ENCODE measurements around the gene DUSP10.

Gene DUSP10

DNA sequence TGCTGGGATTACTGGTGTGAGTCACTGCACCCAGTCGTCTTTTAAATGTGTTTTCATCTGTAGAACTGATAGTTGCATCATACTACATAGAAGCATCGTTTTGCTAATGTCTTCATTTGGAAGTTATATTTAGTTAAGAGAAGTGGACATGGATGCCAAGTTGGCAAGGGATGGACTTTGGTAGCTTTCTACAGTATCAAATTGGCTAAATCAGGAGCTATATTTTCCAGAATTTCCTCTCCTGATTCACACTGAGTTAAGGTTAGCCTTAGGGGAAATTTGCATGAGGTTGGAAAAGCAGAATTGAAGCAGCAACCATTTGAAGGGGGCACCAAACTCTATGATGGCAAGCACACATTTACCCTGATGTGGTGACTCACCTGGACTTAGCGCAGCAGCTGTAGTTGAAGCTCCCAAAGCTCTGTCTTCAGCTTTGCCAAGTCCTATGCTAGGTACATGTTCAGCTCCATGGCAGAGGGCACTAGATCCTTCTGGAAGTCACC, 43.9 kb downstream of the DUSP10 start:
- no peak overlapping the region for H3K4me3 ChIP-seq (ENCODE audit: low read length)
- no peaks in the 10 kb centered on the region for H3K4me1 ChIP-seq (ENCODE audit: insufficient read depth, low read length)
- H3K27me3 ChIP-seq (ENCODE audit: insufficient read depth, low read length), result no peaks in the 10 kb centered on the region
- H3K36me3 ChIP-seq (ENCODE audit: insufficient read depth, low read length), result no peaks in the 10 kb centered on the region
- H2AFZ ChIP-seq (ENCODE audit: low read depth, low read length), result no peak overlapping the region
- no peaks in the 10 kb centered on the region for H3K9me3 ChIP-seq (ENCODE audit: low read length)

DNA sequence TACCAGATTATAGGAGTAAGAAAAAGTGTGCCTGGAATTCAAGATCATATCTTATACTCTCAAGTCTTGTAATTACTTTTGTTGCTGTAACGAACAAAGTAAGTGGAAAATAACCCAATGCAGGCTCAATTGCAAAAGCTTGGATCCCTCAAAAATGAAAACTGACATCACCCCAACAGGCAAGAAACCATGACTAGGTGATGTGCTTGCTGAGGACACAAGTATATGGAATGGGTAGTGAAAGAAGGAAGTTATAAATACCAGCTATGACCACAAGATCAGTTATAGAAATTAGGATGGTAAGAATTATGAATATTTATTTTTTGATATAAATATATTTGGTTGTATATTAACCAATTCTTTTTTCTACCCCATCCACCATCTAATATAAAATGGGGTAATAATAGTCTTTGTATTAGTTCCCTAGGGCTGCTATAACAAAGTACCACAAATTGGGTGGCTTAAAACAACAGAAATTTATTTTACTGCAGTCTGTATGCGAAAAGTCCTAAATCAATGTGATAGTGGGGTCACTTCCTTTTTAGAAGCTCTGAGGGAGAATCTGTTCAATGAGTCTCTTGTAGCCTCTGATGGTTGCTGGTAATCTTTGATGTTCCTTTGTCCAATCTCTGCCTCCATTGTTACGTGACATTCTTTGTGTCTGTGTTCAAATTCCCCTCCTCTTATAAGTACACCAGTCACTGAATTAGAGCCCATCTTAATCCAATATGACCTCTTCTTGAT, 45.0 kb downstream of the DUSP10 start:
- H3K9me3 ChIP-seq (ENCODE audit: low read length), result no peaks in the 10 kb centered on the region
- H3K4me3 ChIP-seq (ENCODE audit: low read length), result no peak overlapping the region
- H3K27me3 ChIP-seq (ENCODE audit: insufficient read depth, low read length), result no peaks in the 10 kb centered on the region
- H3K4me1 ChIP-seq (ENCODE audit: insufficient read depth, low read length), result no peaks in the 10 kb centered on the region
- H2AFZ ChIP-seq (ENCODE audit: low read depth, low read length), result no peak overlapping the region
- H3K36me3 ChIP-seq (ENCODE audit: insufficient read depth, low read length), result no peaks in the 10 kb centered on the region

DNA sequence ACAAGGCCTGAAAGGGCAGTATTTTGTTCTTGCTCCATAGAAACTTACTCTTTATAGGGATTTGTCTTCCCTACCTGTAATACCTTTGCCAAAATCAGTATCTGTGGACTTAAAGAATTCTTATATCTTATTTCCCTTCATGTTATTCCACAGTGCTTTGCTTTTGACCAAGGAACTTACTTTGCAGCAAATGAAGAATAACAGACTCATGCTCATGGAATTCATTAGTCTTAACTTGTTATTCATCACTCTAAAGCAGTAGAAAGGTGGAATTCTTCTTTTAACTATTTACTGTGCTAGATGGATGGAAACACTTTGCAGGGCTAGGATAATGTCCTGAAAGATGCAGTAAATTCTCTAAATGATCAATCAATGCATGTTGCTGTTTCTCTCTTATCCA, 45.9 kb downstream of the DUSP10 start:
- Histone ChIP-seq H3K4me1 (ENCODE audit: insufficient read depth, low read length) (no peaks in the 10 kb centered on the region), H3K4me3 (ENCODE audit: low read length) (no peak overlapping the region), H3K9me3 (ENCODE audit: low read length) (no peaks in the 10 kb centered on the region), H2AFZ (ENCODE audit: low read depth, low read length) (no peak overlapping the region), H3K36me3 (ENCODE audit: insufficient read depth, low read length) (no peaks in the 10 kb centered on the region), H3K27me3 (ENCODE audit: insufficient read depth, low read length) (no peaks in the 10 kb centered on the region)

DNA sequence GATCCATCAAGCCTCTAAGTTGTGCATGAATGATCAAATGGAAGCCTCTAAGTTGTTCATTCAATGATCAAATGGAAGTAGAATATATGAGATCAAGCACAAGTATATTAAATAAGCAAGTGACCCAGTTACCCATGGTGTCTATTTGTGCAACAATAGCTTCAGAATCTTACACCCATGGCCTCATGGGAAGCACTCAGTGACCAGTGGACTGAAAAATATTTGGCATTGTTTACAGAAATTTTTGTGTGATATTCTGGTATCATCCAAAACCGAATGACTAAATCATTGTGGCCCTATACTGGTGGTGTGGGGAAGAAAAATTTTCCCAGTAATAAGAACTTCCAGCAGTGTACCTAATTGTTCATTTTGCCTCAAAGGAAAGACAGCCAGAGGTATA, 46.6 kb downstream of the DUSP10 start:
- H3K27me3 ChIP-seq (ENCODE audit: insufficient read depth, low read length), result no peaks in the 10 kb centered on the region
- no peak overlapping the region for H2AFZ ChIP-seq (ENCODE audit: low read depth, low read length)
- H3K9me3 ChIP-seq (ENCODE audit: low read length), result no peaks in the 10 kb centered on the region
- no peaks in the 10 kb centered on the region for H3K36me3 ChIP-seq (ENCODE audit: insufficient read depth, low read length)
- no peak overlapping the region for H3K4me3 ChIP-seq (ENCODE audit: low read length)
- no peaks in the 10 kb centered on the region for H3K4me1 ChIP-seq (ENCODE audit: insufficient read depth, low read length)

DNA sequence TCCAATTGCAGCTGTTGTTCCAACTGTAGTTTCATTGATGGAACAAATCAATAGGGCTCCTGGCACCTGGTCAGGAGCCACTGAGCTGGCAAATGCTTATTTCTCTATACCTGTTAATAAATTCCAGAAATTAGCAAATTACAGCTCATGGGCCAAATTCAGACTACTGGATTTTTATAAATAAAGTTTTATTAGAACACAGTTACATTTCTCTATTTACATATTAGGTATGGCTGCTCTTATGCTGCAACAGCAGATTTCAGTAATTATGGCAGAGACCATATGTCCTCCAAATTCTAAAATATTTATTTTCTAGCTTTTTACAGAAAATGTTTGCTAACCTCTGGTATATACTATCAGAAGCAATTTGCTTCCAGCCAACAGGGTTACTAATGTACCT, 47.8 kb downstream of the DUSP10 start:
- Histone ChIP-seq H2AFZ (ENCODE audit: low read depth, low read length) (no peak overlapping the region), H3K9me3 (ENCODE audit: low read length) (no peaks in the 10 kb centered on the region), H3K36me3 (ENCODE audit: insufficient read depth, low read length) (no peaks in the 10 kb centered on the region), H3K4me1 (ENCODE audit: insufficient read depth, low read length) (no peaks in the 10 kb centered on the region), H3K27me3 (ENCODE audit: insufficient read depth, low read length) (no peaks in the 10 kb centered on the region), H3K4me3 (ENCODE audit: low read length) (no peak overlapping the region)

DNA sequence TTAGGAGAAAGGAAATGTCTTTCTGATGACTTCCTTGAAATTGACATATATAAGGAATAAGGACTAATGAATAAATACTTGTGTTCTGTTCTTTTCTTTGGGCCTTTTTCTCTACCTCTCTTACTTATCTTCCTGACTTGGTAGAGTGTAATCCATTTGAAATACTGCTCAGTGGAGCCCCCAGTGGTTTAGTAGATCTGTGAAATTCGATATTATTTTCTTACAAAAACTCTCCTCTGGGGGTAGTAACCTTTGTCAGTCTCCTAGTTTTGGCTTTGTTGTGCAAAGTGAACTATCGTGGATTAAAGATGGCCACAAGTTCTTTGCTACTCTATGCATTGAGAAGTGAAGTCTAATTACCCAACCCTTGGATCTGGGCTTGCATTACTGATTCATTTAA, 48.8 kb downstream of the DUSP10 start:
- no peaks in the 10 kb centered on the region for H3K27me3 ChIP-seq (ENCODE audit: insufficient read depth, low read length)
- no peak overlapping the region for H2AFZ ChIP-seq (ENCODE audit: low read depth, low read length)
- no peaks in the 10 kb centered on the region for H3K9me3 ChIP-seq (ENCODE audit: low read length)
- H3K4me3 ChIP-seq (ENCODE audit: low read length), result no peak overlapping the region
- no peaks in the 10 kb centered on the region for H3K4me1 ChIP-seq (ENCODE audit: insufficient read depth, low read length)
- H3K36me3 ChIP-seq (ENCODE audit: insufficient read depth, low read length), result no peaks in the 10 kb centered on the region

DNA sequence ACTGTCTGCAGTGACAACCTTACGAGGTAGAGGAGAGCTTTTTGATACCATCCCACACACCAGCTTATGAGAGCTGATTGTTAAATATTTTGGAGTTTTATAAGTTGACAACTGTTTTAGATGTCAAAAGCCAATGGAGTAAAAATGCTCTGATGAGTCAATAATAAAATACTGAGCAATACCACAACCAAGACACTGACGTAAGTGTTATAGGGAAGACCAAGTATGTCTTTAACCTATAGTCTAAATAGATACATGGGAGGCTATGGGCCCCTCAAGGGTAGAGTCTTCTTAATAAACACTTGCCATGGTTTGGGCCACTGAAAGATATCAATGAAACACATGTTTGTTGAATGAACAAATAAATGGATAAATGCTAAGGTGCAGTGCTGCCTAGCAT, 49.2 kb downstream of the DUSP10 start:
- Histone ChIP-seq H3K4me1 (ENCODE audit: insufficient read depth, low read length) (no peaks in the 10 kb centered on the region), H3K4me3 (ENCODE audit: low read length) (no peak overlapping the region), H3K9me3 (ENCODE audit: low read length) (no peaks in the 10 kb centered on the region), H3K36me3 (ENCODE audit: insufficient read depth, low read length) (no peaks in the 10 kb centered on the region), H2AFZ (ENCODE audit: low read depth, low read length) (no peak overlapping the region), H3K27me3 (ENCODE audit: insufficient read depth, low read length) (no peaks in the 10 kb centered on the region)

DNA sequence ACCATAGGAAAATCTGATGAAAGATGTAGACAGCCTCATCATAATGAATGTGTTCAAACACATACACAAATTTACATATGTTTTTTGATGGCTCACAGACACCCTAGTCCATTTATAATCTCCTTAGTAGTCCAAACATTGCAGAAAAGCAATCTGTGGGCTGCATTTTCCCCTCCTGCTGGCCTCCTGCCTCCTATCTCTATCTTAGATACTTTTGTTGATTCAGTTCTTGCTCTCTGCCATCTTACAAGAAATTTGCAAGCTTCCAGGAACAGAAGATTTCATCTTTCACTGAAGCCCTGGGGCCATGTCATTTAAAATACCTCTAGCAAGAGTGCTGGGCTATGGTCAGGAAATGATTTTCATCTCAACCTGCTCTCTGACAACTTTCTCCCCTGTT, 50.6 kb downstream of the DUSP10 start:
- Histone ChIP-seq H3K27me3 (ENCODE audit: insufficient read depth, low read length) (no peaks in the 10 kb centered on the region), H3K9me3 (ENCODE audit: low read length) (no peaks in the 10 kb centered on the region), H3K36me3 (ENCODE audit: insufficient read depth, low read length) (no peaks in the 10 kb centered on the region), H2AFZ (ENCODE audit: low read depth, low read length) (no peak overlapping the region), H3K4me1 (ENCODE audit: insufficient read depth, low read length) (no peaks in the 10 kb centered on the region), H3K4me3 (ENCODE audit: low read length) (no peak overlapping the region)

DNA sequence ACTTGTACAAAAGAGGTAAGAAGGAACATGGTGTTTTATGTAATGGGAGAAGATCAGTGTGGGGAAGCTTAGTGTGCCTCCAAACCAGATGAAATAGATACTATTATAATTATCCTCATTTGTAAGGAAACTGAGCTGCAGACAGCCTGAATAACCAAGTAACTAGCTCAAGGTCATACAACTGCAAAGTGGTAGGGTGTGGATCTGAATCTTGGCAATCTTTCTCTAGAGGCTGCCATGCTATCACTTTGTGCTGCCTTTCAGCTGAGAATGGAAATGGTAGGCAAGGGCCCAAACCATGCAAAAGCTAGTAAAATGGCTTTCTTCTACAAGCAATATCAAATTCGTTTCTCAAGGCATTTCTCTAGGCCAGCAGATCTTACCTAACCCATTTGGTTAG, 51.0 kb downstream of the DUSP10 start:
- Histone ChIP-seq H2AFZ (ENCODE audit: low read depth, low read length) (no peak overlapping the region), H3K9me3 (ENCODE audit: low read length) (no peaks in the 10 kb centered on the region), H3K4me3 (ENCODE audit: low read length) (no peak overlapping the region), H3K27me3 (ENCODE audit: insufficient read depth, low read length) (no peaks in the 10 kb centered on the region), H3K4me1 (ENCODE audit: insufficient read depth, low read length) (no peaks in the 10 kb centered on the region), H3K36me3 (ENCODE audit: insufficient read depth, low read length) (no peaks in the 10 kb centered on the region)

DNA sequence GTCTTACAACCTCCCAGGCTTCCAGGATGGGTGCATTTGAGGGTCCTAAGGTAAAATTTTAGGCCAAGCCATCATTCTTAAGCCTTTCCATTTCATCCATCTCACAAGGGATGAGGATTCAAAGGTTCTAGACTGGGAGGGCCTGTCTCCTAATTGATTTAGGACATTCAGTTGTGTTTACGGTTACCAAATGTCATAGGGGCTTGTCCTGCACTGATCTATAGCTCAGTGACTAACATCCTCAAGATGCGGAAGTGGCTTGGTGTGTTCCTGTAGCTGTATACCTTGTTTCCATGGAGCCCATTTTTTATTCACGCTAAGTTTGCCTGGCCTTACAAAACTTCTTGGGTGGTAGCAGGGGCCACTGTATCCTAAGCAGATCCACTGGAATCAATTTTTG, 52.8 kb downstream of the DUSP10 start:
- no peaks in the 10 kb centered on the region for H3K9me3 ChIP-seq (ENCODE audit: low read length)
- H2AFZ ChIP-seq (ENCODE audit: low read depth, low read length), result no peak overlapping the region
- no peak overlapping the region for H3K4me3 ChIP-seq (ENCODE audit: low read length)
- H3K4me1 ChIP-seq (ENCODE audit: insufficient read depth, low read length), result no peaks in the 10 kb centered on the region
- H3K27me3 ChIP-seq (ENCODE audit: insufficient read depth, low read length), result no peaks in the 10 kb centered on the region
- no peaks in the 10 kb centered on the region for H3K36me3 ChIP-seq (ENCODE audit: insufficient read depth, low read length)

DNA sequence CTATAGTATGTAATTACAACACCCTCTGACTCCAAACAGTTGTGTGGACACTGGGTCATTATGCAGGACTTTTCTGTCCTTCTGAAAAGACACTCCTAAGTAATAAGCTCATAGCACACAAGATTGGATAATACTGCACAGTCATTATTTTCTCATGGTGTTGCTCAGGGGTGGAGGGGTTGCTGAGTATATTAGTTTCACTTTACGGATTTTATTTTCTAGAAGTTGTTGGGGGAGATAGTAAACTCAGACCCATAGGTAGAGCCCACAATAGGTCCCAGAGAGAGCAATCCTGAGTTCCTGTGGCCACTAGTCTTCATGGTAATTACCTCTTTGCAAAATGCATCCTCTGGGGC, 53.4 kb downstream of the DUSP10 start:
- H2AFZ ChIP-seq (ENCODE audit: low read depth, low read length), result no peak overlapping the region
- H3K4me1 ChIP-seq (ENCODE audit: insufficient read depth, low read length), result no peaks in the 10 kb centered on the region
- H3K9me3 ChIP-seq (ENCODE audit: low read length), result no peaks in the 10 kb centered on the region
- no peaks in the 10 kb centered on the region for H3K36me3 ChIP-seq (ENCODE audit: insufficient read depth, low read length)
- H3K27me3 ChIP-seq (ENCODE audit: insufficient read depth, low read length), result no peaks in the 10 kb centered on the region
- no peak overlapping the region for H3K4me3 ChIP-seq (ENCODE audit: low read length)

DNA sequence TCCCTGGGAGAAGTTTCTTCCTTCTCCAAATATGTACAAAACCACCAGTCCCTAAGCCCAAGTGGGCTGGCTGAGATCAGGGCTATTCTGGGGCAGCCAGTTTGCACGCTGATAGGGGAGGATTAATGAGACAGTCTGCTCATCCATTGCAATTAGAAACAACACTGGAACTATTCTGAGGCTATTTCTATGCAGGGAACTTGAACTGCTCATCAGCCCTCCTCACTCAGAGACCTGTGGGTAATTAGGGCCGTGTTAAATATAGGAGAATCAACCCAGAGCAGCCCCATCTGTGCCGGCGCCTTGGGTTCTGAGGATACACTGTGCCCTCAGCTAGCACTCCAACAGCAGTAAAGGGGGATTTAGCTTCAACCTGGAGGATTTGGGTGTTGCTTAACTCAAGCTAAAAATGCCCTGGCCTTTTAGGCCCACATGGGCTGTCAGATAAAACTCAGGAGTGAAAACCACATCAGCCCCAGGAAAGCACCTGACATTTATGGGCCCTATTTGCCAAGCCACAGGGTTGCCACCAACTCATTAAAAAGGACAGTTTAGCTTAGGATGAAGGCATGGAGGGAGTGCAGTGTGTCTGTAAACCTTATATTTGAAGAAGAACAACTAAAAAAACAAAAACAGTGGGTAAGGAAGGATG, 53.9 kb downstream of the DUSP10 start:
- no peaks in the 10 kb centered on the region for H3K9me3 ChIP-seq (ENCODE audit: low read length)
- no peaks in the 10 kb centered on the region for H3K27me3 ChIP-seq (ENCODE audit: insufficient read depth, low read length)
- H2AFZ ChIP-seq (ENCODE audit: low read depth, low read length), result no peak overlapping the region
- H3K36me3 ChIP-seq (ENCODE audit: insufficient read depth, low read length), result no peaks in the 10 kb centered on the region
- no peak overlapping the region for H3K4me3 ChIP-seq (ENCODE audit: low read length)
- no peaks in the 10 kb centered on the region for H3K4me1 ChIP-seq (ENCODE audit: insufficient read depth, low read length)

DNA sequence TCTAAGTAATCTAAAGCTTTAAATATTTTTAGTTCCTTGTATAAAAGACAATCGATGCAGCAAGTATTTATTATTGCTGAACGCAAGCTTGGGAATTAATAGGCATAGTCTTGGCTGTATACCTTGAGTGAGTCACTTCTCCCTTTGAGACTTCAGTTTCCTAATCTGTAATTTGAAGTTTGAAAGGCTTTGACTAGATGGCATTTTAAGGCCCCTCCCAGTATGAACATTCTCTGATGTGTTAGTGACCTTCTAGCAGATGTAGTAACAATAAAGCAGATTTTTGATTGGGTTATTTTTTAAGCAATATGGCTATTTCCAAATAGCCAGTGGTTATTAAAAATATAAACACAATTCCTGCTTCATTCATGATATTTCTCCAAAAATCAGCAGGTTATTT, 58.2 kb downstream of the DUSP10 start:
- H2AFZ ChIP-seq (ENCODE audit: low read depth, low read length), result no peak overlapping the region
- H3K27me3 ChIP-seq (ENCODE audit: insufficient read depth, low read length), result no peaks in the 10 kb centered on the region
- no peak overlapping the region for H3K4me3 ChIP-seq (ENCODE audit: low read length)
- no peaks in the 10 kb centered on the region for H3K36me3 ChIP-seq (ENCODE audit: insufficient read depth, low read length)
- no peaks in the 10 kb centered on the region for H3K9me3 ChIP-seq (ENCODE audit: low read length)
- H3K4me1 ChIP-seq (ENCODE audit: insufficient read depth, low read length), result no peaks in the 10 kb centered on the region

DNA sequence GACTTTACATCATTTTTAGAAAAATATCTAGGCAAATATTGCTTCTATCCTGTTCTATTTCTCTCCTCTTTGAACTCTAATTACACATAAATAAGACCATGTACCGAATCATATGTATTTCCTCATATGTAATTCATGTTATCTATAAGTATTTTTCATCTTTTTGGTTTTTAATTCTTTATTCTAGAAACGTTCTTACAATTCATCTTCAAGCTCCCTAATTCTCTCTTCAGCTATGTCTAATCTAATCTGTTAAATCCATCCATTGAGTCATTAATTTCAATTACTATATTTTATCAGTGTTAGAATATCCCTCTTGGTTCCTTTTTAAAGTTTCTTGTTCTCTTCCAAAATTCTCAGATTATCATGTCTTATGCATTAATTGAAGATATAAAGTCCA, 61.8 kb downstream of the DUSP10 start:
- Histone ChIP-seq H3K4me3 (ENCODE audit: low read length) (no peak overlapping the region), H2AFZ (ENCODE audit: low read depth, low read length) (no peak overlapping the region), H3K9me3 (ENCODE audit: low read length) (no peaks in the 10 kb centered on the region), H3K4me1 (ENCODE audit: insufficient read depth, low read length) (no peaks in the 10 kb centered on the region), H3K36me3 (ENCODE audit: insufficient read depth, low read length) (no peaks in the 10 kb centered on the region), H3K27me3 (ENCODE audit: insufficient read depth, low read length) (no peaks in the 10 kb centered on the region)

Measured in neuron (in vitro differentiated cells).